Measurements from ENCODE around the gene L2HGDH.
A peak's percentile ranks its signal among the peaks of the same experiment; 100 is the strongest.

The L2HGDH gene

GRCh38 chr14:50339178-50339804 is 27.3 kb upstream of the L2HGDH start:
- no peak for DNase-seq

- DNase-seq: no peak
Measured at GRCh38 chr14:50338587-50338986, 26.6 kb upstream of the L2HGDH start.

GRCh38 chr14:50335989-50336824 is 24.2 kb upstream of the L2HGDH start:
- DNase-seq: peak in 2 of 3 donors; percentile 28 to 41

GRCh38 chr14:50335389-50335788 is 23.4 kb upstream of the L2HGDH start:
- no peak for DNase-seq

GRCh38 chr14:50334211-50334610 is 22.2 kb upstream of the L2HGDH start:
- DNase-seq: no peak

GRCh38 chr14:50333014-50333509 is 21.0 kb upstream of the L2HGDH start:
- DNase-seq: no peak

GRCh38 chr14:50331596-50331995 is 19.6 kb upstream of the L2HGDH start:
- no peak for DNase-seq

- DNase-seq: peak; percentile 89 to 99 (median 94)
Measured at GRCh38 chr14:50321009-50321660, 9.1 kb upstream of the L2HGDH start.

GRCh38 chr14:50320283-50320682 is 8.3 kb upstream of the L2HGDH start:
- peak; percentile 64 to 87 (median 71) for DNase-seq

- peak; percentile 51 to 78 (median 52) for DNase-seq
Measured at GRCh38 chr14:50319721-50320120, 7.7 kb upstream of the L2HGDH start.

GRCh38 chr14:50319293-50319692 is 7.3 kb upstream of the L2HGDH start:
- peak; percentile 26 to 56 (median 45) for DNase-seq

GRCh38 chr14:50318031-50318626 is 6.1 kb upstream of the L2HGDH start:
- peak; percentile 44 to 68 (median 56) for DNase-seq

GRCh38 chr14:50314098-50314497 is 2.1 kb upstream of the L2HGDH start:
- peak in 1 of 3 donors; percentile 12 for DNase-seq

GRCh38 chr14:50312734-50313054 is 665 bp upstream of the L2HGDH start:
- DNase-seq: no peak

GRCh38 chr14:50311337-50311971 is 575 bp downstream of the L2HGDH start:
- DNase-seq: peak in 2 of 3 donors; percentile 10 to 20

GRCh38 chr14:50310445-50310844 is 1.6 kb downstream of the L2HGDH start:
- DNase-seq: peak in 1 of 3 donors; percentile 6

GRCh38 chr14:50308363-50308915 is 3.6 kb downstream of the L2HGDH start:
- DNase-seq: peak in 1 of 3 donors; percentile 73

GRCh38 chr14:50303744-50304471 is 8.1 kb downstream of the L2HGDH start:
- DNase-seq: peak; percentile 62 to 73 (median 70)

- no peak for DNase-seq
Measured at GRCh38 chr14:50301914-50302313, 10.1 kb downstream of the L2HGDH start.

GRCh38 chr14:50299585-50299984 is 12.4 kb downstream of the L2HGDH start:
- DNase-seq: peak in 1 of 3 donors; percentile 15

- peak in 1 of 3 donors; percentile 7 for DNase-seq
Measured at GRCh38 chr14:50290306-50290705, 21.7 kb downstream of the L2HGDH start.

- no peak for DNase-seq
Measured at GRCh38 chr14:50288146-50288545, 23.9 kb downstream of the L2HGDH start.
